C4-2B (cell line): ENCODE data around the gene GPC5.

Experiments used
- H3K27ac ChIP-seq: fragments of 450-650 bp; 2 replicates; pipeline ENCODE4 v1.5.1; 2017
- ZFX ChIP-seq: fragments of 450-650 bp; IDR thresholded peaks from 2 replicates; pipeline ENCODE4 v1.6.1; 2017
- TF ChIP-seq, protein P1 (sequence below): fragments of 450-650 bp; conservative IDR thresholded peaks from 2 replicates; pipeline ENCODE4 v1.5.1; 2017; ENCODE audit warnings: mild to moderate bottlenecking

The GPC5 gene

DNA sequence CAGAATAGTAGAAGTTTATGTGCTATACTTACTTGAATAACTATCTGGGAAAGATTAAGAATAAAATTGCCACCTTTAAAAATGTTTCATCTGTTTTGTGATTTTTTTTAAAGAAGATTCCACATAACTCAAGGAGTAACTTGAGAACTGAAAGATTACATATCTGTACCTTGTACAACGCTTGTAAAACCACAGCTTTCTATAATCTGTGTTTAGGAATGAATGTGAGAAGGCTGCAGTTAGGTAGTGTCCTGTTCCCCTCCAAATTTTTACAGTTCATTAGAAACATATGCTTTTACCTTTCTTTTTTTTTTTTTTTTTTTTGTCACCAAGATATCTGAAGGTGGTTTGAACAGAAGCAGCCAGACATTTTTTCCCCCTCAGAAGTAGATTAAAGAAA is 1515.4 kb downstream of the GPC5 start:
- TF ChIP-seq ZFX: no peak
- TF ChIP-seq, protein P1, sequence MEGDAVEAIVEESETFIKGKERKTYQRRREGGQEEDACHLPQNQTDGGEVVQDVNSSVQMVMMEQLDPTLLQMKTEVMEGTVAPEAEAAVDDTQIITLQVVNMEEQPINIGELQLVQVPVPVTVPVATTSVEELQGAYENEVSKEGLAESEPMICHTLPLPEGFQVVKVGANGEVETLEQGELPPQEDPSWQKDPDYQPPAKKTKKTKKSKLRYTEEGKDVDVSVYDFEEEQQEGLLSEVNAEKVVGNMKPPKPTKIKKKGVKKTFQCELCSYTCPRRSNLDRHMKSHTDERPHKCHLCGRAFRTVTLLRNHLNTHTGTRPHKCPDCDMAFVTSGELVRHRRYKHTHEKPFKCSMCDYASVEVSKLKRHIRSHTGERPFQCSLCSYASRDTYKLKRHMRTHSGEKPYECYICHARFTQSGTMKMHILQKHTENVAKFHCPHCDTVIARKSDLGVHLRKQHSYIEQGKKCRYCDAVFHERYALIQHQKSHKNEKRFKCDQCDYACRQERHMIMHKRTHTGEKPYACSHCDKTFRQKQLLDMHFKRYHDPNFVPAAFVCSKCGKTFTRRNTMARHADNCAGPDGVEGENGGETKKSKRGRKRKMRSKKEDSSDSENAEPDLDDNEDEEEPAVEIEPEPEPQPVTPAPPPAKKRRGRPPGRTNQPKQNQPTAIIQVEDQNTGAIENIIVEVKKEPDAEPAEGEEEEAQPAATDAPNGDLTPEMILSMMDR: no peak
- no peak overlapping the region for H3K27ac ChIP-seq
